ENCODE results near the gene CEP170B. TPM values are rescaled to one million over a fixed set of nuclear protein-coding genes. Genes with fewer than 3 reads are reported as not detected.

Gene CEP170B
- total and polyA plus RNA-seq, 9 of the 15 experiments (the other 6 are each of a cell fraction or from before 2014, with no cell fraction given): 0.01 to 10.2 (median 2.2) TPM

DNA sequence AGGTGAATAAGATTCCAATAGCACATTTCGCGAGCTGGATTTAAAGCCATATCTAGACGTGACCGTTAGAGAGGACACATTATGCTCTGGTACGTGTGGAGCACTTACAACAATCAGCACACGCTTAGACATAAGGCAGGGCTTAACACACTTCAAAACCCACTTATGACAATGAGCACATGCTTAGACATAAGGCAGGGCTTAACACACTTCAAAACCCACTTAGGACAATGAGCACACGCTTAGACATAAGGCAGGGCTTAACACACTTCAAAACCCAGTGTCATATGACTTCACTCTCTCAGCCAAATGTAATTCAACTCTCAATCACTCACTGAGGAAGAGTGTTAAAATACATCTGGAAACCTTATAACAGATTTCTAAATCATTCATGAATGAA, 48.4 kb downstream of the CEP170B start:
- H3K9me1 ChIP-seq (ENCODE audit: control insufficient read depth, insufficient read depth, low read length): no peaks in the 10 kb centered on the region
- H3K27ac ChIP-seq (ENCODE audit: extremely low read depth, low read depth, low read length): no peak overlapping the region
- TF ChIP-seq ADNP (tag; IDR thresholded peaks at IDR 0.05) (no peak), DNMT1 (IDR thresholded peaks at IDR 0.05) (no peak), RBM25 (IDR thresholded peaks at IDR 0.05; ENCODE audit: low read depth, low read length, severe bottlenecking) (no peak), MAFK (IDR thresholded peaks at IDR 0.05; ENCODE audit: low read length) (no peak), KDM1A (IDR thresholded peaks at IDR 0.05) (no peak), SREBF2 (CRISPR knock-in tag; IDR thresholded peaks at IDR 0.05) (no peak), ZNF76 (CRISPR knock-in tag; IDR thresholded peaks at IDR 0.05; ENCODE audit: borderline replicate concordance) (no peak), MBD2 (IDR thresholded peaks at IDR 0.05; ENCODE audit: borderline replicate concordance, low read depth) (no peak), GTF2B (IDR thresholded peaks at IDR 0.05; ENCODE audit: extremely low read depth, insufficient read length) (no peak)
- TF ChIP-seq, protein P1, sequence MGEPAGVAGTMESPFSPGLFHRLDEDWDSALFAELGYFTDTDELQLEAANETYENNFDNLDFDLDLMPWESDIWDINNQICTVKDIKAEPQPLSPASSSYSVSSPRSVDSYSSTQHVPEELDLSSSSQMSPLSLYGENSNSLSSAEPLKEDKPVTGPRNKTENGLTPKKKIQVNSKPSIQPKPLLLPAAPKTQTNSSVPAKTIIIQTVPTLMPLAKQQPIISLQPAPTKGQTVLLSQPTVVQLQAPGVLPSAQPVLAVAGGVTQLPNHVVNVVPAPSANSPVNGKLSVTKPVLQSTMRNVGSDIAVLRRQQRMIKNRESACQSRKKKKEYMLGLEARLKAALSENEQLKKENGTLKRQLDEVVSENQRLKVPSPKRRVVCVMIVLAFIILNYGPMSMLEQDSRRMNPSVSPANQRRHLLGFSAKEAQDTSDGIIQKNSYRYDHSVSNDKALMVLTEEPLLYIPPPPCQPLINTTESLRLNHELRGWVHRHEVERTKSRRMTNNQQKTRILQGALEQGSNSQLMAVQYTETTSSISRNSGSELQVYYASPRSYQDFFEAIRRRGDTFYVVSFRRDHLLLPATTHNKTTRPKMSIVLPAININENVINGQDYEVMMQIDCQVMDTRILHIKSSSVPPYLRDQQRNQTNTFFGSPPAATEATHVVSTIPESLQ (CRISPR knock-in tag; IDR thresholded peaks at IDR 0.05): no peak
- H4K20me1 ChIP-seq (replicated peaks; ENCODE audit: control insufficient read depth, insufficient read depth, low read length): no peaks in the 10 kb centered on the region
- H3K9me3 ChIP-seq (replicated peaks; ENCODE audit: control insufficient read depth, insufficient read depth, low read depth, low read length): 0 out of 2 replicates have a peak, but pooled peaks cover 4% of the 10 kb centered on the region
- H3K4me3 ChIP-seq: no peak overlapping the region
- 25% methylated on average over 4 of the region's 7 CpGs for WGBS (ENCODE audit: insufficient coverage, low coverage, missing lambda C conversion rate)
- no peaks in the 10 kb centered on the region for H3K79me2 ChIP-seq (ENCODE audit: control insufficient read depth, insufficient read depth, low read length)
- H3K9ac ChIP-seq (ENCODE audit: insufficient read depth in 1 of 2, low read depth in 2 of 2, low read length in 2 of 2): no peak overlapping the region
- POLR2A ChIA-PET: no interaction called here
- no peaks in the 10 kb centered on the region for H3K36me3 ChIP-seq (ENCODE audit: control insufficient read depth, insufficient read depth, low read length)
- DNase-seq (ENCODE audit: extremely low read depth in 1 of 4, low spot score in 3 of 4) (no peak), FAIRE-seq (no peak), ATAC-seq (no peak)
- in situ Hi-C loops (cut with MboI) (no loop called here), intact Hi-C loops (cut with micrococcal nuclease) (no loop called here)
- BruUV-seq (replicated peaks): no TSS peak
- CTCF ChIA-PET (ENCODE audit: low intra/inter-chr PET ratio): no interaction called here
- H3K4me1 ChIP-seq (replicated peaks in 1 of 2; ENCODE audit: control insufficient read depth in 2 of 2, insufficient read depth in 2 of 2, low read length in 2 of 2): no peaks in the 10 kb centered on the region
- no peaks in the 10 kb centered on the region; a peak in 2 of 5 replicates for H3K27me3 ChIP-seq (ENCODE audit: control insufficient read depth in 2 of 2, insufficient read depth in 2 of 2, low read length in 2 of 2)
- no peak overlapping the region for H3K4me2 ChIP-seq (ENCODE audit: insufficient read depth, low read length)
- no peak overlapping the region for H2AFZ ChIP-seq (ENCODE audit: low read depth, low read length)

All from K562 (cell line).